DOHH2 (cell line): ENCODE data around the gene AMDHD1.

Source experiments
- CTCF ChIP-seq: fragments of 200-600 bp; sonication (generic); IDR thresholded peaks from one replicate; pipeline ENCODE4 v1.5.1; 2014; ENCODE audit warnings: antibody characterized with exemption, mild to moderate bottlenecking, low read depth, low read length; ENCODE audit not compliant: poor library complexity, severe bottlenecking
- EZH2phosphoT487 ChIP-seq: fragments of 200-600 bp; sonication (generic); IDR thresholded peaks from 2 replicates; pipeline ENCODE4 v1.6.1; 2017; ENCODE audit warnings: borderline replicate concordance, mild to moderate bottlenecking, antibody characterized with exemption, low read length, moderate library complexity, mixed read lengths

GRCh38 chr12:95949477-95950206, 6.5 kb downstream of the AMDHD1 start:
- TF ChIP-seq CTCF (no peak), EZH2phosphoT487 (no peak)
